Stimulated activated CD8-positive, alpha-beta memory T cell treated with anti-CD3 and anti-CD28 coated beads, Interleukin-12 subunit alpha, Interleukin-12 subunit beta, amount 100 ng/mL, for 24 hours (primary cell): ENCODE results near the gene COL6A3.
"Not testable (repeated sequence)": the region's sequence is repeated elsewhere in the genome, so short reads cannot be mapped to it uniquely, and the experiment has no call there.

ENCODE experiments used
- DNase-seq: peaks from one replicate; pipeline ENCODE4 v3.0.0-alpha.2; 2020; ENCODE audit errors: extremely low read depth

Gene COL6A3

GRCh38 chr2:237315170-237315828, 98.7 kb downstream of the COL6A3 start:
- no peak for DNase-seq

GRCh38 chr2:237314681-237315080, 99.3 kb downstream of the COL6A3 start:
- DNase-seq = no peak

DNA sequence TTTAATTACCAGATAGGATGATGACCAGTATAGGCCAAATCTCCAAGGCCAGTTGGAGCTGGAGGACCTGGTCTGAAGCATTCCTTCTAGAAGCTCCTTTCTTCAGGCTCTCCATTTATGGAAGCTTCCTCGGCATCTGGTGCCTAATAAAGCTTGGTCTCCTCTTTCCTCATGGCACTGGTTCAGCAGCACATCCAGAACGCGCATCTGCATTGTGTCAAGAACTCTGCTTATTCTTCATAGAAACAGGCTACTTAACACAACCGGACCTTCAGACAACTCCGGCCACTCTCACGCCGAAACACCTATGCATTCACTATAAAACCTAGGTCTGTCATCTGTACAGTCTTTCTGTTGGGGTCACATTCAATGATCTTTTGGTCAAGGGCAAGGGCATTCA, 99.8 kb downstream of the COL6A3 start:
- no peak for DNase-seq

- DNase-seq = no peak
Measured at GRCh38 chr2:237312021-237312755, 101.8 kb downstream of the COL6A3 start.

GRCh38 chr2:237310515-237311114, 103.3 kb downstream of the COL6A3 start:
- no peak for DNase-seq

DNA sequence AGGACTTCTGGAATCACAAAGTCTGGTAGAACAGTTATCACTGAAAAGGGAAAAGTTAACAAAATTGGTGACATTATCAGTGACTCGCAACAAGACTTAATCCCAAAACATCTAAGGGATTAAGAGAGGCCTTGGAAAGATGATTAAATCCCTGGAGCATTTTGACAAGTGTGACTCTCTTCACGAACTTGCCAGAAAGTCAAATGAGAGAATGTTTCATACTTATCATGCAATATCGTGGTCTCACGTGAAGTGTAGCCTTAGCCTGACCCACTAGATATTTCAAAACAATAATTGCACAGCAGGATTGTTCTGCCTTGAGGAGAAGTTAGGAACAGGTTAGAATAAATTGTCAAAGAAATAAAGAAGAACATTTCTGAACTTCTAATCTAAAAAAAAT, 104.5 kb downstream of the COL6A3 start:
- no peak for DNase-seq

- DNase-seq = no peak
Measured at GRCh38 chr2:237309011-237309410, 105.0 kb downstream of the COL6A3 start.

- DNase-seq = no peak
Measured at GRCh38 chr2:237307474-237307873, 106.5 kb downstream of the COL6A3 start.

DNA sequence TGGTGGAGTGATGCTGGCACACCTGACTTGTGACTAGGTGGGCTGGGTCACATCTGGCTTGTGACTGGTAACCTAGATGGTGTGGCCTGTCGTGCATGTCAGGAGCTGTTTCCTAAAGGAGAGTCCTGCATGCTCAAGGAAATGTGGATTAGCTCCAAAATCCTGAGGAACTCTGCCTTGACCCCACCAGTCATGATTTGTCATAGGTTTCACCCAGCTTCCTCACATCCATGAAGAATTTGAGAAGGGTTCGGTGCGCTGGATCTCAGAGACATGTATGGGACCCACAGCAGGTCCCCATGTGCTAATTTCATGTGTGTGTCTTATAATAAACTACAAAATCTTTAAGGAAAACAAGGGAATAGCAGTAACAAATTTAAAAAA, 107.2 kb downstream of the COL6A3 start:
- no peak for DNase-seq

GRCh38 chr2:237306083-237306786, 107.7 kb downstream of the COL6A3 start:
- DNase-seq = no peak

GRCh38 chr2:237305579-237305978, 108.4 kb downstream of the COL6A3 start:
- no peak for DNase-seq

DNA sequence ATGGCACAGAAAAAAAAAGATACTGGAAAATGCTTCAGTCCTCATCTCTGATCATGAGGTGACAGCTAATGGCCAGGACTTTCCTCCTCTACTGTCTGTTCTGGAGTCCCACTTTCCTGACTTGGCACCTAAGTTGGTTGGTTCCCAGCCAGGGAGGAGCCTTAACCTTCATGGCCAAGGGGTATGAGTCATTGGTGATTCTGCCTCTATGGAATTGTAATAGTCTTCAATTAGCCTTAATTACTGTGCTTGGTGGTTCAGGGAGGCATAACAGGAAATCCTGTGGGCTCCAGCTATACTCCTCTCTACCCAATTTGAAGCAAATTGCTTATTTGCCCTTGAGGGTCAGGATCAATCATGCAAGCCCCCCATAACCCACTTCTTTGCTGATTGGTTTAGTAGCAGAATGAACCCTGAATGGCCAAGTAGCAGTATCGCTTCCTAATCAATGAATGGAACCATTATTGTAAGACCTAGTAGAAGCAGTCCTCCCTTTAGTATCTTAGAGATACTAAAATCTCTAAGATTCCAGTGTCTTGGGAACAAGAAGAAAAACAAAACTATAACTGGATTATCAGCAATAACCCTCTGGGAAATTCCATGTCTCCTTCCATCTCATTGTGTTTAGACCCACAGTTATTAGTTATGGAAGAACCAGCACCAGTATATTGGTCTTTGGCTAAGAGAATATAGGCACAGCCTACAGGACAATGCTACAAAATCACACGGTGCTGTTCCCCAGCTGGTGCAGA, 109.0 kb downstream of the COL6A3 start:
- DNase-seq = no peak

DNA sequence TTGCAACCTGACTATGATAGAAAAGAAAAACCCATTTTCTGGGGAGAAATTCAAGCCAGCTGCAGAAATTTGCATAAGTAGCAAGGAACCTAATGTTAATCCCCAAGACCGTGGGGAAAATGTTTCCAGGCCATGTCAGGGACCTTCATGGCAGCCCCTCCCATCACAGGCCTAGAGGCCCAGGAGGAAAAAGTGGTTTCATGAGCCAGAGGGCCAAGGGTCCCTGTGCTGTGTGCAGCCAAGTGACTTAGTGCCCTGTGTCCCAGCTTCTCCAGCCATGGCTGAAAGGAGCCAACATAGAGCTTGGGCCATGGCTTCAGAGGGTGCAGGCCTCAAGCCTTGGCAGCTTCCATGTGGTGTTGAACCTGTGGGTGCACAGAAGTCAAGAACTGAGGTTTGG, 110.7 kb downstream of the COL6A3 start:
- not testable (repeated sequence) for DNase-seq

- DNase-seq = no peak
Measured at GRCh38 chr2:237301595-237301994, 112.4 kb downstream of the COL6A3 start.

DNA sequence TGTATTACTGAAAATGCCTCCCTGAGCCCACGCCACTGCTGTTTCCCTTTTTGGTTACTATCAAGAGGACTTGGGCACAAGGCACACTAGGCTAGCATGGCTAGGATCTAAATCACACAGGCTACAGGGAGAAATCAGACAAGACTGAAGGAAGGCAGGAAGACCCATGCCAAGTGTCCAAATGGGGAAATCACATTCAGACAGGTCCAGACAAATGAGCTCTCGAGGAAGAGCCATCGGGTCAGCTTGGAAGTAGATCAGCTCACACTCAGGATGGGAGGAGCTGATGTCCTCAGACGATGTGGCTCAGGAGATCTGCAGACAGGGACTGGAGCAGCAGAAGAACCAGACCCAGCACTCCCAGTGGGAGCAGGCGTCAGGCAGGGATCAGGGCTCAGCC, 113.2 kb downstream of the COL6A3 start:
- no peak for DNase-seq

- no peak for DNase-seq
Measured at GRCh38 chr2:237299906-237300305, 114.1 kb downstream of the COL6A3 start.

DNA sequence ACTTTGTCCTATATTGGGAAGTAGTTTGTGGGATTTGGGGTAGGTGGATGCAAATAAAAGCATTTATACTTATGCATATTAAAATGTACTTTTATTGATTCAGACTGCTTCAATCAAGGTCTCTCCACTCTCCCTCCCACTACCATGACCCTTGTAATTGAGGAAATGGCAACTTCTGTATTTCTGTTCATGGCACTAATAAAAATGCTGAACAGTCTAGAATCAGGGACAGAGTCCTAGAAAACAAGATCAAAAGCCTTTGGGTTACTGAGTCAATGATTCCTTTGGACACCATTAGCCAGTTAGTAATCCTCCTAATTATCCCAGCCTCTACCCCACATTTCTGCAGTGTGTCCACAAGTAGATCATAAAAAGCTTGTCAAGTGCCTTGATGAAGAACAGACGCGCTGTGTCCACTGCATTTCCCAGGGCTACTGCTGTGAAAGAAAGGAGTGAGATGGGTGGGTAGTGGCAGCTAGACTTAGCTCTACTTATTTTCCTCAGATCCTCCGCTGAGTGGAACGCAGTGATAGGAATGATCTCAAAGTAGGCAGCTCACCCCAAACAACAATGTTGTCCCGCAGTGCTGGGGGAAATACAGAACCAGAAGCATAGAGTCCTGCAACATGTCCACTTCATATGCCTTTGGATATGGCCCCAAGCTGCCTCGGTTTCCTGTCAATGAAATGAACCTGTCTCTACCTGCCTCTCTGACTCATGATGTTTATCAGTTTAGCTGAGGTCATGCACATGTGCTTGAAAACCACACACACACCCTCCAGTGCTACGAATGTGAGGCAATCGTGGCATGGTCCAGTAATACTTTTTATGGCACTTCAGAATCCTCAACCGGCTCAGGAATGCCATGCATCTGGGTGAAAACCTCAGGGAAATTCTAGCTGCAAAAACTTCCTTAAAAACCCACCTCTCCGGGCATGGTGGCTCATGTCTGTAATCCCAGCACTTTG, 115.5 kb downstream of the COL6A3 start:
- no peak for DNase-seq

- no peak for DNase-seq
Measured at GRCh38 chr2:237297421-237298150, 116.4 kb downstream of the COL6A3 start.

- no peak for DNase-seq
Measured at GRCh38 chr2:237296756-237297155, 117.2 kb downstream of the COL6A3 start.
